Calu3 (cell line): Measurements from ENCODE around the gene TREX2. TPM values are rescaled to one million over a fixed set of nuclear protein-coding genes. Genes with fewer than 3 reads are reported as not detected.

Experiments used
- BruUV-seq: library from RNA; stranded (reverse); fragments of 400-500 nt; replicated peaks from 2 replicates; lab custom pipeline; 2021; lab: Mats Ljungman, UMichigan
- CTCF ChIA-PET: fragments of 300-600 bp; sonication (Branson Sonifier 250); formaldehyde crosslinking; loops from one replicate; lab custom pipeline; 2022; ENCODE audit warnings: antibody characterized with exemption; lab: Charles Lee
- DNase-seq: peaks from one replicate; pipeline ENCODE4 v3.0.0; 2022
- H3K27ac Mint-ChIP-seq: one replicate; pipeline ENCODE4 v1.8.0; 2022; ENCODE audit warnings: mixed read lengths; ENCODE audit not compliant: unreplicated experiment
- H3K27me3 Mint-ChIP-seq: one replicate; pipeline ENCODE4 v1.8.0; 2022; ENCODE audit warnings: mixed read lengths; ENCODE audit not compliant: unreplicated experiment
- H3K36me3 Mint-ChIP-seq: one replicate; pipeline ENCODE4 v1.8.0; 2022; ENCODE audit warnings: mild to moderate bottlenecking, moderate library complexity, mixed read lengths; ENCODE audit not compliant: insufficient read depth, unreplicated experiment
- H3K4me1 Mint-ChIP-seq: one replicate; pipeline ENCODE4 v1.8.0; 2022; ENCODE audit warnings: mild to moderate bottlenecking, low read depth, mixed read lengths; ENCODE audit not compliant: unreplicated experiment
- H3K4me3 Mint-ChIP-seq: one replicate; pipeline ENCODE4 v1.8.0; 2022; ENCODE audit warnings: mild to moderate bottlenecking, low read depth, moderate library complexity, mixed read lengths; ENCODE audit not compliant: unreplicated experiment
- H3K9me3 Mint-ChIP-seq: one replicate; pipeline ENCODE4 v1.8.0; 2022; ENCODE audit warnings: low read depth, mixed read lengths; ENCODE audit not compliant: unreplicated experiment
- CTCF ChIP-seq: fragments of 200-600 bp; IDR thresholded peaks from one replicate; pipeline ENCODE4 v1.8.0; 2022; ENCODE audit warnings: antibody characterized with exemption; ENCODE audit not compliant: unreplicated experiment
- intact Hi-C: fragments of 100-400 bp; cut with micrococcal nuclease; formaldehyde crosslinking; loops from one replicate; pipeline ENCODE4 v1.10.0; 2022; ENCODE audit not compliant: unreplicated experiment
- total RNA-seq: library from RNA; stranded (reverse); gene quantifications from 2 replicates; pipeline ENCODE4 v1.2.3, GENCODE V29; 2022

TREX2 gene
- total RNA-seq, 1 experiment from 2014 or later: 2.0 TPM

GRCh38 chrX:153449368-153450113 lies 3.7 kb upstream of the TREX2 start:
- no peaks in the 10 kb centered on the region for H3K9me3 Mint-ChIP-seq
- no TSS peak for BruUV-seq
- H3K4me1 Mint-ChIP-seq: no peaks in the 10 kb centered on the region
- intact Hi-C loops: no loop called here
- H3K27ac Mint-ChIP-seq: no peak overlapping the region
- H3K36me3 Mint-ChIP-seq: peaks cover 5% of the 10 kb centered on the region
- CTCF ChIA-PET: no interaction called here
- TF ChIP-seq CTCF: no peak
- H3K4me3 Mint-ChIP-seq: no peak overlapping the region
- H3K27me3 Mint-ChIP-seq: no peaks in the 10 kb centered on the region
- DNase-seq: no peak

- CTCF ChIA-PET: no interaction called here
- Mint-ChIP-seq H3K9me3 (no peaks in the 10 kb centered on the region), H3K4me3 (no peak overlapping the region), H3K4me1 (no peaks in the 10 kb centered on the region), H3K27me3 (no peaks in the 10 kb centered on the region), H3K27ac (no peak overlapping the region), H3K36me3 (peaks cover 13% of the 10 kb centered on the region)
- intact Hi-C loops: no loop called here
- no TSS peak for BruUV-seq
- DNase-seq: no peak
- no peak for TF ChIP-seq CTCF
Observed at GRCh38 chrX:153448556-153449367, 2.9 kb upstream of the TREX2 start.

GRCh38 chrX:153447581-153447960 lies 1.7 kb upstream of the TREX2 start:
- no peaks in the 10 kb centered on the region for H3K27me3 Mint-ChIP-seq
- intact Hi-C loops: no loop called here
- CTCF ChIA-PET: no interaction called here
- peaks cover 17% of the 10 kb centered on the region for H3K36me3 Mint-ChIP-seq
- H3K4me1 Mint-ChIP-seq: no peaks in the 10 kb centered on the region
- no peaks in the 10 kb centered on the region for H3K9me3 Mint-ChIP-seq
- no peak for TF ChIP-seq CTCF
- H3K27ac Mint-ChIP-seq: no peak overlapping the region
- no TSS peak for BruUV-seq
- DNase-seq: no peak
- no peak overlapping the region for H3K4me3 Mint-ChIP-seq

GRCh38 chrX:153446950-153447580 lies 1.2 kb upstream of the TREX2 start:
- CTCF ChIA-PET: no interaction called here

More at GRCh38 chrX:153446950-153447580, 1.2 kb upstream of the TREX2 start:
- no peaks in the 10 kb centered on the region for H3K4me1 Mint-ChIP-seq
- no peak overlapping the region for H3K4me3 Mint-ChIP-seq
- TF ChIP-seq CTCF: no peak
- intact Hi-C loops: no loop called here
- no peak for DNase-seq
- no peaks in the 10 kb centered on the region for H3K9me3 Mint-ChIP-seq
- H3K27ac Mint-ChIP-seq: no peak overlapping the region
- H3K27me3 Mint-ChIP-seq: no peaks in the 10 kb centered on the region
- BruUV-seq: no TSS peak
- H3K36me3 Mint-ChIP-seq: peaks cover 17% of the 10 kb centered on the region
